ENCODE results near the gene ZNF627.
"Not testable (repeated sequence)": the region's sequence is repeated elsewhere in the genome, so short reads cannot be mapped to it uniquely, and the experiment has no call there.

ZNF627 gene

DNA sequence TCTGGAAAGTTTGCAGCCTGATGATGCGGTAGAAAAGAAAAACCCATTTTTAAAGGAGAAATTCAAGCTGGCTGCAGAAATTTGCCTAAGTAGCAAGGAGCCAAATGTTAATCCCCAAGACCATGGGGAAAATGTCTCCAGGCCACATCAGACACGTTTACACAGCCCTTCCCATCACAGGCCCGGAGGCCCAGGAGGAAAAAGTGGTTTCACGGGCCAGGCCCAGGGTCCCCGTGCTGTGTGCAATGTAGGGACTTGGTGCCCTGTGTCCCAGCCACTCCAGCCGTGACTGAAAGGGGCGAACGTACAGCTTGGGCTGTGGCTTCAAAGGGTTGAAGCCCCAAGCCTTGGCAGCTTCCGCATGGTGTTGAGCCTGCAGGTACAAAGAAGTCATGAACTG lies 35.9 kb downstream of the ZNF627 start:
- no peak for DNase-seq

DNA sequence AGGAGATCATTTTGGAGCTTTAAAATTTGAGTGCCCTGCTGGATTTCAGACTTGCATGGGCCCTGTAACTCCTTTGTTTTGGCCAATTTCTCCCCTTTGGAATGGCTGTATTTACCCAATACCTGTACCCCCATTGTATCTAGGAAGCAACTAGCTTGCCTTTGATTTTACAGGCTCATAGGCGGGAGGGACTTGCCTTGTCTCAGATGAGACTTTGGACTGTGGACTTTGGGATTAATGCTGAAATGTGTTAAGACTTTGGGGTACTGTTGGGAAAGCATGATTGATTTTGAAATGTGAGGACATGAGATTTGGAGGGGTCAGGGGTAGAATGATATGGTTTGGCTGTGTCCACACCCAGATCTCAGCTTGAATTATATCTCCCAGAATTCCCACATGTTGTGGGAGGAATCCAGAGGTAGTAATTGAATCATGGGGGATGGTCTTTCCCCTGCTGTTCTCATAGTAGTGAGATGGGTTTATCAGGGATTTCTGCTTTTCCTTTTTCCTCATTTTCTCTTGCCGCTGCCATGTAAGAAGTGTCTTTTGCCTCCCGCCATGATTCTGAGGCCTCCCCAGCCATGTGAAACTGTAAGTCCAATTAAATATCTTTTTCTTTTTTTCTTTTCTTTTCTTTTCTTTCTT lies 36.9 kb downstream of the ZNF627 start:
- DNase-seq = not testable (repeated sequence)

GRCh38 chr19:11639245-11639601 lies 41.9 kb downstream of the ZNF627 start:
- no peak for DNase-seq

DNA sequence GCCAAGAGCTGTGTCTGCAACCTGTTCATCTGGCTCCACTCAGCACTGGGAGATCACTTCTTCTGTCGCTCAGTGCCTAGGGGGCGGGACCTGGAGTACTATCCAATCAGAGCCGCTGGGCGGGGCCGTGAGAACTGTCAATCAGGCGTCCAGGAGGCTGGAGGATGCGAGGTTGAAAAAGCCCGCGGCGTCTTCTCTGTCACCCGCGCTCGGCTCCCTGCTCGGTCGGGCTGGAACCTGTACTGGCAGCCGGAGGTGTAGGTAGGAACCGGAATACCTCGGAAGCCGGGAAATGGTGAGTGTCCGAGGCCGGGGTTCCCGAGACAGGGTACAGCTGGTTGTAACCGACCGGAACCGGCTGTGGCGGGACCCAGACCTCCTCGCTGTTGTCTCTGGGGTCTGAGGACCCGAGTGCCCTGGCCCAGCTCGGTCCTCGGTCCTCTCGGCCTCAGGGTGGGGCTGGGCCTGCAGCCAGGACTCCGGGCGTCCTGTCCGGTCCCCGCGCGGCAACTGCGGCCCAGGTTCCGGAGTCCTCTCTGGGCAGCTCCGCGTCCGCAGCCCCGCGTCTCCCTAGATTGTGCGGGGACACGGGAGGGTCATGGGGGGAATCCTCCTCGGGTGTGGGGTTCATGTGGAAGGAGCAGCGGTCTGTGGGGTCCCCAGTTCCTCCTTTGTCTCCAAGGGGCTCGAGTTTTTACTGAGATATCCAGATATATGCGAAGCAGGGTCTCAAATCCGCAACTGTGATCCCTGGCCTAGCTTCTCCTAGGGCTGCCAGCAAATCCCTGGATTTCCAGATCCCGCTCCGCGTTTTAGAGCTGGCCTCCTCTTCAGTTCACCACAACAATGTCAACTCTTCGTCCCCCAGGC lies 42.6 kb downstream of the ZNF627 start:
- DNase-seq = peak; percentile 93

DNA sequence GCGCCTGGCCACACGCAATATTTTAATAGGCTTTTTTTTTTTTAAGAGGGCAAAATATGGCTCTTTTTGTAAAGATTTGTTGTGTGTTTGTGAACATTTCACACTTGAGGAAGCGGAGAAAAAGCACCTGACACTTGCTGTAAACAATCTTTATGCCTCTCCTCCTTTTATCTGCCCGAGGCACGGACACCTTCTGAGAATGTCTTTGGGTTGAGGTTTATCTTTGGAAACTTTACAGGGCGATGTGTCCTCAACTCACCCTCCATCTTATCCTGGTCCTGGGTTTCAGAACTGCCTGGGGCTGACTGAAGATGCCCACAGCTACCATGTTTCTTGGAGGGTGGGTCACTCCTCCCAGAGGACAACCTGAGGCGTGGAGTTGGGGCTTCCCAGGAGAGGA lies 44.0 kb downstream of the ZNF627 start:
- DNase-seq = no peak

GRCh38 chr19:11642902-11643301 lies 45.6 kb downstream of the ZNF627 start:
- no peak for DNase-seq

DNA sequence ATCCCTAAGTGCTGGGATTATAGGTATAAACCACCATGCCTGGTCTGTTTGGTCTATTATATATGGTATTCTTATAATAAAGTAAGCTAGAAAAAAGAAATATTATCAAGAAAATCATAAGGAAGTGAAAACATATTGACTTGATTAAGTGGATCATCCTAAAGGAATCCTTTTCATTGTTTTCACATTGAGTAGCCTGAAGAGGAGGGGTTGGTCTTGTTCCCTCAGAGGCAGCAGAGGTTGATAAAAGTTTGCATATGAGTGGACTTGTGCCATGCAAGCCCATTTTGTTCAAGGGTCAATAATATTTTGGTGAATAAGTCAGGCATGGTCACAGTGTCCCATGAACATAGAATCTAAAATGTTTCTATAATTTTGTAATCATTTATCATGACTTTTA lies 52.7 kb downstream of the ZNF627 start:
- DNase-seq = no peak

DNA sequence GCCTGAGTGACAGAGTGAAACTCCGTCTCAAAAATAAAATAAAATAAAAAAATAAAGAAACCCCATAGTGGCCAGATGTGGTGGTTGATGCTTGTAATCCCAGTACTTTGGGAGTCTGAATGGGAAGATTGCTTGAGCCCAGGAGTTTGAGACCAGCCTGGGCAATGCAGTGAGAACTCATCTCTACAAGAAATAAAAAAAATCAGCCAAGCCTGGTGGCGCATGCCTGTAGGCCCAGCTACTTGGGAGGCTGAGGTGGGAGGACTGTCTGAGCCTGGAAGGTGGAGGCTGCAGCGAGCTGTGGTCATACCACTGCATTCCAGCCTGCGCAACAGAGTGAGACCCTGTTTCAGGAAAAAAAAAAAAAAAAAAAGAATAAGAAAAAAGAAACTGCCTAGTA lies 53.8 kb downstream of the ZNF627 start:
- DNase-seq = no peak

DNA sequence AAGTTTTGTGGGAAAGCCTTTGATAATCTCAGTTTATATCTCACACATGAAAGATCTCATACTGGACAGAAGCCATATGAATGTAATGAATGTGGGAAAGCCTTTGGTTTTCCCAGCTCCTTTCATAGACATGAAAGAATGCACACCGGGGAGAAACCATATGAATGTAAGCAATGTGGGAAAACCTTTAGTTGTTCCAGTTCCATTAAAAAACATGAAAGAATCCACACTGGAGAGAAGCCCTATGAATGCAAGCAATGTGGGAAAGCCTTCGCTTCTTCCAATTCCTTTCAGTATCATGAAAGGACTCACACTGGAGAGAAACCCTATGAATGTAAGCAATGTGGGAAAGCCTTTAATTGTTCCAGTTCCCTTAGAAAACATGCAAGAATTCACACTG lies 54.8 kb downstream of the ZNF627 start:
- no peak for DNase-seq

DNA sequence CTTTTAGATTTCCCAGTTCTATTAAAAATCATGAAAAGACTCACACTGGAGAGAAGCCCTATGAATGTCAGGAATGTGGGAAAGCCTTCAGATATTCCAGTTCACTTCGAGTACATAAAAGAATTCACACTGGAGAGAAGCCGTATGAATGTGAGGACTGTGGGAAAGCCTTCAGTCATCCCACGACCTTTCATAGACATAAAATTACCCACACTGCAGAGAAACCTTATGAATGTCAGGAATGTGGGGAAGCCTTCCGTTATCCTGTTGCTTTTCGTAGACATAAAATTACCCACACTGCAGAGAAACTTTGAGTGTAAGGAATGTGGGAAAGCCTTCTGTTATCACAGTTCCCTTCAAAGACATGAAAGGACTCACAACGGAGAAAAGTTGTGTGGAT lies 55.2 kb downstream of the ZNF627 start:
- no peak for DNase-seq

- no peak for DNase-seq
These were observed 59.3 kb downstream of the ZNF627 start for GRCh38 chr19:11656535-11656934.

DNA sequence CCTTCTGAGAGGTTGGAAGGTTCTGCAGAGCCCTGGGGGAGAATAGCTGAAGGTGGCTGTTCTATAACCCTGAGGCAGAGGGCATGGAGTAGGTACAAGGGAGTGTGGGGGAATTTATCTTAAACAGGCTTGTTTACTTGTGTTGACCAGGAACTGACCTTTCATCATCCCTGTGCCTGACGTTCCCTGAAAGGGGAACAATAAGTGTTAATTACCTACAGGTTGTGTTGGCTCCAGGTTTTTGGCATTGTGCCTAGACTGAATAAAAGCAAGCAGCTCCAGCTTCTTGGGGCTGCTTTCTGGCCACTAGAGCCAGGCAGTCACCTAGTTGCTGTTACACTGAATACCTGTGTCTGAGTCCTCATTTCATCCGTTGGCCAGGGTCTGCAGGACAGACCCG lies 60.0 kb downstream of the ZNF627 start:
- DNase-seq = no peak

DNA sequence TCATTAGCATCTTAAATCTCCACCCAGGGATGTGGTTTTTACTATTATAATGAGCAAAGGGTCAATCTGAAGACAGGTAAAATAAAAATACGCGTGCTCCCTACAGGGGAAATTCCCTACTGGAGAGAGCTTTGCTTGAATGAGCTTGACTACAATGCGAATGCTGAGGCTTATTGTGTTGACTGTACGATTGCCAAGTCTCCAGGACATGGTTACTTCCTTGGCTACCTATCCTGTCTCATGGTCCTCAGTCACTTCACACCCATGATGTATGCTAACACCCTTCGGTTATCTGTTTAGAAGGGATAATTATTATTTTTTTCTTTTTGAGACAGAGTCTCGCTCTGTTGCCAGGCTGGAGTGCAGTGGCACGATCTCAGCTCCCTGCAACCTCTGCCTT lies 61.7 kb downstream of the ZNF627 start:
- no peak for DNase-seq

DNA sequence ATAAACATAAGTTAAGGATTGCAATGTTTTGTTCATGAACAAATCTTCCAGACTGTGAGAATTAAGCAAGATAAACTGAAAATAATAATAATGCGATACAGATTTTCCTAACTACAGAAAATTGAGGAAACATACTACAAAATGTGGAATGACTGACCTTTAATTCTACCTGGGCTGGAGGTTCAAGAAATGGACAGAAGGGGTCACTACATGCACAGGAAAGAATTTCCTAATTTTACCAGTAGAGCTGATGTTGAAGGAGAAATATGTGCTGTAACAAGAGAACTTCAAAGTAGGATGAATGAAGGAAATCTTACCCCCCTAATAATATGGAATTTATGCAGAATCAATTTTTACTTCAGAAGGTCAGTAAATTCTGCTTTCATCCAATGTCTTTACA lies 62.3 kb downstream of the ZNF627 start:
- DNase-seq = no peak

DNA sequence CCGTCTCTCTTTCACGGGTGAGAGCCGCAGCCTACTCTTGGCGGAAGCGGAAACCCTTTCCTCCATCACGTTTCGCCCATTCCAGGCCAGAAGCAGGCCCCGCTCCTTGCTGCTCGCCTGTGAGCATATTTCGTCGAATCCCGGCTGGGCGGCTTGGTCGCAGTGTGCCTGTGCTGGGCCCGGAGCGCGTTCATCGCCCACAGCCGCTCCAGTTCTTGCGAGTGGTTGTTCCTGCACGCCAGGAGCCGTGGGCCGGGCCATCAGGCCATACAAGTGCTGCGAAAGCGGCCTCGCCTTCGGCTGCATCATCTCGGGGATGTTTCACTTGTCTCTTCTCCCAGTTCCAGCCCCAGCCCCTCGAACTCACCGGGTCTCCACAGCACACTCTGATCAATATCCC lies 65.0 kb downstream of the ZNF627 start:
- DNase-seq = no peak

DNA sequence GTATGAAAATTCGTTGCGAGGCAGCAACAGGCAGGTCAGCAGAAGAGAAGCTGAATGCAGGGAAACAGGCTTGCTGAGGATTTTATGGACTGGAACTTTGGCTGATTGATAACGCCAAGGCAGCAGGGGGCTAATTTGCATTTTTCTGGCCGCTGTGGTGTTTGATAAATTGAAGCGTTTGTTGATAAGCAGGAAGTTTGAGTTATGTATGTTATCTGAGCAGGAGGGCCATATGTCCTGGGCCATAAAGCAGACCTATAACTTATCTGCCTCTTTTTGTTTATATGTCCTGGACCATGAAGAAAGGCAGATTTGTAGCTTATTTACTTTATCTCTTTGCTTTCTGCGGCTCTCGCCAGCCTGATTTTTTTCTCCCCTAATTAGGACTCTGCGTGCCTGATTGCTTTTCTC lies 65.9 kb downstream of the ZNF627 start:
- DNase-seq = no peak

Data from DMS 273 treated with DMSO at 0.1 percent for 48 hours (cell line).